CD4-positive, alpha-beta T cell (primary cell): ENCODE results near the gene EDAR. TPM values are rescaled to one million over a fixed set of nuclear protein-coding genes. Genes with fewer than 3 reads are reported as not detected.

Source experiments
- ATAC-seq: fragments of 200-7000 bp; cut with Tn5 transposase; one replicate; pipeline ENCODE4 v1.10.0; 2022; ENCODE audit warnings: mild to moderate bottlenecking; ENCODE audit not compliant: poor library complexity
- CTCF ChIA-PET: fragments of 350-600 bp; sonication (Branson Sonifier 250); formaldehyde crosslinking; loops from one replicate; lab custom pipeline; 2021; ENCODE audit warnings: antibody characterized with exemption, inconsistent platforms; lab: Charles Lee
- POLR2A ChIA-PET: fragments of 350-600 bp; sonication (Branson Sonifier 250); formaldehyde crosslinking; loops from one replicate; lab custom pipeline; 2021; ENCODE audit warnings: antibody characterized with exemption, inconsistent platforms; lab: Charles Lee
- DNase-seq, 14 experiments: peaks; one replicate each; pipeline ENCODE4 v3.0.0-alpha.2; 2013 to 2020; ENCODE audit warnings: mixed read lengths in 2 of 14
- H3K27ac ChIP-seq, 2 donors: one replicate each; pipeline versions ENCODE4 v1.5.1 to v1.7.0; 2013; ENCODE audit warnings: low read length in 2 of 2, low read depth in 1 of 2, mild to moderate bottlenecking in 1 of 2
- H3K27me3 ChIP-seq, 2 experiments: 1 replicate in 1 of 2; 2 replicates in 1 of 2; pipeline versions ENCODE4 v1.6.1 to v1.7.0; 2013; ENCODE audit warnings: low read length in 2 of 2, control low read depth in 1 of 2, mild to moderate bottlenecking in 1 of 2, moderate library complexity in 1 of 2; ENCODE audit not compliant: insufficient read depth in 2 of 2, control insufficient read depth in 1 of 2
- H3K36me3 ChIP-seq: one replicate; pipeline ENCODE4 v1.6.1; 2013; ENCODE audit warnings: low read length, control low read depth; ENCODE audit not compliant: insufficient read depth
- H3K4me1 ChIP-seq: one replicate; pipeline ENCODE4 v1.6.1; 2013; ENCODE audit warnings: low read length, control low read depth; ENCODE audit not compliant: insufficient read depth
- H3K4me3 ChIP-seq: one replicate; pipeline ENCODE4 v1.5.1; 2013; ENCODE audit warnings: mild to moderate bottlenecking, low read length, moderate library complexity
- H3K9me3 ChIP-seq, 2 experiments: 1 replicate in 1 of 2; 2 replicates in 1 of 2; pipeline versions ENCODE4 v1.6.1 to v1.7.0; 2013; ENCODE audit warnings: low read length in 2 of 2, mild to moderate bottlenecking in 2 of 2, control low read depth in 1 of 2, moderate library complexity in 1 of 2; ENCODE audit not compliant: control insufficient read depth in 1 of 2, insufficient read depth in 1 of 2
- H3K27ac Mint-ChIP-seq: one replicate; pipeline ENCODE4 v1.8.0; 2020; ENCODE audit warnings: mixed read lengths
- H3K27me3 Mint-ChIP-seq: one replicate; pipeline ENCODE4 v1.8.0; 2021; ENCODE audit warnings: mixed read lengths
- H3K36me3 Mint-ChIP-seq: one replicate; pipeline ENCODE4 v1.8.0; 2021; ENCODE audit warnings: low read depth, mixed read lengths
- H3K4me1 Mint-ChIP-seq: one replicate; pipeline ENCODE4 v1.8.0; 2021; ENCODE audit warnings: low read depth, mixed read lengths
- H3K4me3 Mint-ChIP-seq: one replicate; pipeline ENCODE4 v1.8.0; 2020; ENCODE audit warnings: mild to moderate bottlenecking, mixed read lengths
- H3K9me3 Mint-ChIP-seq: one replicate; pipeline ENCODE4 v1.8.0; 2020; ENCODE audit warnings: mixed read lengths
- intact Hi-C, 2 experiments: fragments of 100-400 bp; cut with DNase I in 1 of 2; cut with micrococcal nuclease in 1 of 2; formaldehyde crosslinking; loops; one replicate each; pipeline versions ENCODE4 v1.15.1 to v1.9.0; 2023 to 2025; cut with DNase I, micrococcal nuclease
- total RNA-seq, 174 experiments: library from RNA in 2 of 174; stranded (reverse) in 2 of 174; gene quantifications; one replicate each; pipeline ENCODE4 v1.2.3 and lab custom pipeline; 2021 to 2026
- TF ChIP-seq, protein P1 (sequence below): fragments of 200-600 bp; IDR thresholded peaks from one replicate; pipeline ENCODE4 v1.8.0; 2022; ENCODE audit warnings: antibody characterized with exemption, mild to moderate bottlenecking

EDAR gene
- total RNA-seq, 2 experiments from 2014 or later: 9.4 to 10.3 TPM

- Mint-ChIP-seq H3K36me3 (peaks cover 5% of the 10 kb centered on the region), H3K27ac (peak overlapping the region; percentile 92), H3K27me3 (no peaks in the 10 kb centered on the region), H3K4me3 (peak overlapping the region; percentile 82), H3K4me1 (peaks cover 77% of the 10 kb centered on the region), H3K9me3 (no peaks in the 10 kb centered on the region)
- Histone ChIP-seq H3K4me3 (peak overlapping the region; percentile 56), H3K36me3 (no peaks in the 10 kb centered on the region), H3K4me1 (peaks cover 81% of the 10 kb centered on the region), H3K27ac (peak overlapping the region; percentile 82 to 86), H3K27me3 (no peaks in the 10 kb centered on the region), H3K9me3 (no peaks in the 10 kb centered on the region)
- DNase-seq (peak; percentile 52 to 93 (median 75)), ATAC-seq (peak; percentile 78)
- intact Hi-C loops: loop anchor here (1.0 to 10.0 kb wide), 8 partner anchors 25 to 181 kb away; partner anchors contain the start of gene SH3RF3 (in 2 of the 2)
- CTCF ChIA-PET: interaction anchor here (0.9 to 1.5 kb wide), 5 partner anchors 11 to 59 kb away, joined by 3 to 7 read pairs (median 4); partner anchors contain the start of gene EDAR
- POLR2A ChIA-PET: interaction anchor here (0.7 to 4.3 kb wide), 73 partner anchors 9 to 479 kb away, joined by 3 to 109 read pairs (median 6); partner anchors contain the start of genes EDAR, RANBP2 and SH3RF3
- TF ChIP-seq, protein P1, sequence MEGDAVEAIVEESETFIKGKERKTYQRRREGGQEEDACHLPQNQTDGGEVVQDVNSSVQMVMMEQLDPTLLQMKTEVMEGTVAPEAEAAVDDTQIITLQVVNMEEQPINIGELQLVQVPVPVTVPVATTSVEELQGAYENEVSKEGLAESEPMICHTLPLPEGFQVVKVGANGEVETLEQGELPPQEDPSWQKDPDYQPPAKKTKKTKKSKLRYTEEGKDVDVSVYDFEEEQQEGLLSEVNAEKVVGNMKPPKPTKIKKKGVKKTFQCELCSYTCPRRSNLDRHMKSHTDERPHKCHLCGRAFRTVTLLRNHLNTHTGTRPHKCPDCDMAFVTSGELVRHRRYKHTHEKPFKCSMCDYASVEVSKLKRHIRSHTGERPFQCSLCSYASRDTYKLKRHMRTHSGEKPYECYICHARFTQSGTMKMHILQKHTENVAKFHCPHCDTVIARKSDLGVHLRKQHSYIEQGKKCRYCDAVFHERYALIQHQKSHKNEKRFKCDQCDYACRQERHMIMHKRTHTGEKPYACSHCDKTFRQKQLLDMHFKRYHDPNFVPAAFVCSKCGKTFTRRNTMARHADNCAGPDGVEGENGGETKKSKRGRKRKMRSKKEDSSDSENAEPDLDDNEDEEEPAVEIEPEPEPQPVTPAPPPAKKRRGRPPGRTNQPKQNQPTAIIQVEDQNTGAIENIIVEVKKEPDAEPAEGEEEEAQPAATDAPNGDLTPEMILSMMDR: no peak
These were observed 42.6 kb upstream of the EDAR start for GRCh38 chr2:109031476-109032228.

DNA sequence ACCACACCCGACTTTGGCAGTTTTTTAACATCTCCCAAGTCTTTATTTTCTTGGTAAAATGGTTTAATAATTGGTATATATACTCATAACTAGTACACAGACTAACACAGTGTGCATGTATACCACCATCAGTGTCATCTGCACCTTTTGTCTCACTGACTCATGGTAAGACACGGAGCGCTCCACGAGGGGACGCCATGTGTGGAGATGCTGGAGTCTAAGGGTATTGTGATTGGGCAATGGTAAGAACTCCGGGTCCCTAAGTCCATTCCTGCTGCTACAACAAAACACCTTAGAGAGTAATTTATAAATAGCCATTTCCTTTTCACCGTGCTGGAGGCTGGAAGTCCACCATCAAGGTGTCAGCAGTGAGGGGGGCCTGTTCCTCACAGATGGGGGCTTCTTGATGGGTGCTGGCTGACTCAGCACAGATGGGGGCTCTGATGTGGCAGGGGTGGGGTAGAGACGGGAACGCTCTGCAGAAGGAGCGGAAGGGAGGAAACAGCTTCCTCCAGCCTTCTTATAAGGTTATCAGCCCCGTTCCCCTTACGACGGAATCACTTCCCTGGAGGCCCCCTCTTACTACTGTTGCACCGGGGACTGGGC is 42.0 kb upstream of the EDAR start:
- ATAC-seq: peak; percentile 7
- H3K27me3 ChIP-seq: no peaks in the 10 kb centered on the region
- peak overlapping the region; percentile 82 to 86 for H3K27ac ChIP-seq
- peak in 8 of 14 experiments; percentile 15 to 63 (median 42) for DNase-seq
- TF ChIP-seq, protein P1: no peak
- no peaks in the 10 kb centered on the region for H3K27me3 Mint-ChIP-seq
- H3K9me3 Mint-ChIP-seq: no peaks in the 10 kb centered on the region
- peaks cover 5% of the 10 kb centered on the region for H3K36me3 Mint-ChIP-seq
- peaks cover 71% of the 10 kb centered on the region for H3K4me1 Mint-ChIP-seq
- peaks cover 81% of the 10 kb centered on the region for H3K4me1 ChIP-seq
- intact Hi-C loops: loop anchor here (5.0 to 10.0 kb wide), 5 partner anchors 74 to 181 kb away; partner anchors contain the start of gene SH3RF3 (in 2 of the 2)
- H3K4me3 ChIP-seq: peak overlapping the region; percentile 56
- no peaks in the 10 kb centered on the region for H3K9me3 ChIP-seq
- ChIA-PET POLR2A (interaction anchor here (0.8 to 4.3 kb wide), 50 partner anchors 8 to 479 kb away, joined by 3 to 109 read pairs (median 7); partner anchors contain the start of genes EDAR and SH3RF3), CTCF (interaction anchor here (1.0 to 1.5 kb wide), 4 partner anchors 11 to 58 kb away, joined by 3 to 7 read pairs (median 5); partner anchors contain the start of gene EDAR)
- peak overlapping the region; percentile 82 for H3K4me3 Mint-ChIP-seq
- peak overlapping the region; percentile 92 for H3K27ac Mint-ChIP-seq
- H3K36me3 ChIP-seq: no peaks in the 10 kb centered on the region

GRCh38 chr2:109029490-109030201 is 40.6 kb upstream of the EDAR start:
- ChIA-PET CTCF (no interaction called here), POLR2A (interaction anchor here (4.3 kb wide), 1 partner anchor 44 kb away, joined by 109 read pairs; the partner anchor contains the start of gene EDAR)
- TF ChIP-seq, protein P1: no peak
- Mint-ChIP-seq H3K4me3 (peak overlapping the region; percentile 57), H3K27me3 (no peaks in the 10 kb centered on the region), H3K27ac (peak overlapping the region; percentile 92), H3K36me3 (peaks cover 5% of the 10 kb centered on the region), H3K9me3 (no peaks in the 10 kb centered on the region), H3K4me1 (peaks cover 62% of the 10 kb centered on the region)
- no peak overlapping the region for H3K4me3 ChIP-seq
- H3K27me3 ChIP-seq: no peaks in the 10 kb centered on the region
- H3K27ac ChIP-seq: peak overlapping the region; percentile 82 to 86
- no peak for DNase-seq
- no peak for ATAC-seq
- intact Hi-C loops: loop anchor here (5.0 to 10.0 kb wide), 6 partner anchors 75 to 185 kb away; partner anchors contain the start of gene SH3RF3 (in 2 of the 2)
- H3K36me3 ChIP-seq: no peaks in the 10 kb centered on the region
- H3K4me1 ChIP-seq: peaks cover 70% of the 10 kb centered on the region
- H3K9me3 ChIP-seq: no peaks in the 10 kb centered on the region
